Measurements from ENCODE around the gene ACTL8. TPM values are rescaled to one million over a fixed set of nuclear protein-coding genes. Genes with fewer than 3 reads are reported as not detected.

ACTL8 gene
- total and polyA plus RNA-seq, 10 donors = not detected

GRCh38 chr1:17837233-17838030 lies 82.3 kb downstream of the ACTL8 start:
- Histone ChIP-seq H3K27ac (no peak overlapping the region), H3K4me1 (no peaks in the 10 kb centered on the region), H3K27me3 (replicated peaks in 1 of 7) (peaks cover 0 to 56% (median 0%) of the 10 kb centered on the region in 7 donors), H3K36me3 (no peaks in the 10 kb centered on the region), H3K9me3 (no peaks in the 10 kb centered on the region), H3K4me3 (no peak overlapping the region)
- WGBS, 5 donors = 65 to 77% (median 71%) methylated on average over 11 to 12 of the region's 12 CpGs
- no peak for TF ChIP-seq POLR2AphosphoS5 (IDR thresholded peaks at IDR 0.05)
- no peak for TF ChIP-seq CTCF (IDR thresholded peaks at IDR 0.05 in 8 of 11, conservative IDR thresholded peaks at IDR 0.05 in 3 of 11)
- no peak for TF ChIP-seq POLR2A (IDR thresholded peaks at IDR 0.05)
- intact Hi-C loops (cut with DNase I; ENCODE audit: low total_unique reads) = no loop called here
- DNase-seq = no peak

- 66 to 78% (median 75%) methylated on average over 8 of the region's 8 CpGs for WGBS, 5 donors
- no peak for DNase-seq
- Histone ChIP-seq H3K36me3 (no peaks in the 10 kb centered on the region), H3K9me3 (no peaks in the 10 kb centered on the region), H3K27ac (no peak overlapping the region), H3K4me3 (no peak overlapping the region), H3K4me1 (no peaks in the 10 kb centered on the region), H3K27me3 (replicated peaks in 1 of 7) (peaks cover 0 to 62% (median 0%) of the 10 kb centered on the region in 7 donors)
- intact Hi-C loops (cut with DNase I; ENCODE audit: low total_unique reads) = no loop called here
- TF ChIP-seq POLR2A (IDR thresholded peaks at IDR 0.05) = no peak
- no peak for TF ChIP-seq POLR2AphosphoS5 (IDR thresholded peaks at IDR 0.05)
- TF ChIP-seq CTCF (IDR thresholded peaks at IDR 0.05 in 8 of 11, conservative IDR thresholded peaks at IDR 0.05 in 3 of 11) = no peak
Measured at GRCh38 chr1:17839641-17840196, 84.6 kb downstream of the ACTL8 start.

- intact Hi-C loops (cut with DNase I; ENCODE audit: low total_unique reads) = no loop called here
- Histone ChIP-seq H3K27me3 (replicated peaks in 1 of 7) (peaks cover 0 to 71% (median 0%) of the 10 kb centered on the region in 7 donors), H3K36me3 (no peaks in the 10 kb centered on the region), H3K4me3 (no peak overlapping the region), H3K4me1 (no peaks in the 10 kb centered on the region), H3K27ac (no peak overlapping the region), H3K9me3 (no peaks in the 10 kb centered on the region)
- TF ChIP-seq POLR2A (IDR thresholded peaks at IDR 0.05) (no peak), POLR2AphosphoS5 (IDR thresholded peaks at IDR 0.05) (no peak), CTCF (IDR thresholded peaks at IDR 0.05 in 8 of 11, conservative IDR thresholded peaks at IDR 0.05 in 3 of 11) (no peak)
- WGBS, 5 donors = 40 to 75% (median 65%) methylated on average over 2 of the region's 2 CpGs
- DNase-seq = no peak
Measured at GRCh38 chr1:17841944-17842343, 86.8 kb downstream of the ACTL8 start.

GRCh38 chr1:17842686-17843085 lies 87.6 kb downstream of the ACTL8 start:
- Histone ChIP-seq H3K4me1 (no peaks in the 10 kb centered on the region), H3K27ac (no peak overlapping the region), H3K36me3 (no peaks in the 10 kb centered on the region), H3K9me3 (no peaks in the 10 kb centered on the region), H3K27me3 (replicated peaks in 1 of 7) (peaks cover 0 to 73% (median 0%) of the 10 kb centered on the region in 7 donors), H3K4me3 (no peak overlapping the region)
- 31 to 47% (median 39%) methylated on average over 5 of the region's 5 CpGs for WGBS, 5 donors
- DNase-seq = no peak
- intact Hi-C loops (cut with DNase I; ENCODE audit: low total_unique reads) = no loop called here
- TF ChIP-seq POLR2AphosphoS5 (IDR thresholded peaks at IDR 0.05) = no peak
- TF ChIP-seq CTCF (IDR thresholded peaks at IDR 0.05 in 8 of 11, conservative IDR thresholded peaks at IDR 0.05 in 3 of 11) = no peak
- TF ChIP-seq POLR2A (IDR thresholded peaks at IDR 0.05) = no peak
